ENCODE results near the gene NLGN1.

Gene NLGN1

GRCh38 chr3:173650596-173650995 lies 253.1 kb downstream of the NLGN1 start:
- H3K4me3 ChIP-seq (ENCODE audit: low read depth, low read length) = no peak overlapping the region
- no peak for TF ChIP-seq CTCF (IDR thresholded peaks at IDR 0.05; ENCODE audit: borderline replicate concordance, insufficient read depth, low read depth, low read length)

GRCh38 chr3:173652093-173652492 lies 254.5 kb downstream of the NLGN1 start:
- H3K4me3 ChIP-seq (ENCODE audit: low read depth, low read length) = no peak overlapping the region
- TF ChIP-seq CTCF (IDR thresholded peaks at IDR 0.05; ENCODE audit: borderline replicate concordance, insufficient read depth, low read depth, low read length) = no peak

GRCh38 chr3:173653781-173654180 lies 256.2 kb downstream of the NLGN1 start:
- no peak overlapping the region for H3K4me3 ChIP-seq (ENCODE audit: low read depth, low read length)
- TF ChIP-seq CTCF (IDR thresholded peaks at IDR 0.05; ENCODE audit: borderline replicate concordance, insufficient read depth, low read depth, low read length) = no peak

- TF ChIP-seq CTCF (IDR thresholded peaks at IDR 0.05; ENCODE audit: borderline replicate concordance, insufficient read depth, low read depth, low read length) = no peak
- no peak overlapping the region for H3K4me3 ChIP-seq (ENCODE audit: low read depth, low read length)
Measured at GRCh38 chr3:173659972-173660371, 262.4 kb downstream of the NLGN1 start.

- H3K4me3 ChIP-seq (ENCODE audit: low read depth, low read length) = no peak overlapping the region
- no peak for TF ChIP-seq CTCF (IDR thresholded peaks at IDR 0.05; ENCODE audit: borderline replicate concordance, insufficient read depth, low read depth, low read length)
Measured at GRCh38 chr3:173660645-173661299, 263.2 kb downstream of the NLGN1 start.

GRCh38 chr3:173663696-173664111 lies 266.2 kb downstream of the NLGN1 start:
- H3K4me3 ChIP-seq (ENCODE audit: low read depth, low read length) = no peak overlapping the region
- TF ChIP-seq CTCF (IDR thresholded peaks at IDR 0.05; ENCODE audit: borderline replicate concordance, insufficient read depth, low read depth, low read length) = no peak

- TF ChIP-seq CTCF (IDR thresholded peaks at IDR 0.05; ENCODE audit: borderline replicate concordance, insufficient read depth, low read depth, low read length) = no peak
- H3K4me3 ChIP-seq (ENCODE audit: low read depth, low read length) = no peak overlapping the region
Measured at GRCh38 chr3:173676094-173676493, 278.6 kb downstream of the NLGN1 start.

Data from GM12875 (cell line).